Peyer's patch (tissue), 4 donors: ENCODE results near the gene TWIST1. TPM values are rescaled to one million over a fixed set of nuclear protein-coding genes. Genes with fewer than 3 reads are reported as not detected.

ENCODE experiments used
- DNase-seq, 3 donors: peaks; one replicate each; pipeline ENCODE4 v3.0.0-alpha.2; 2017 to 2019
- H3K27ac ChIP-seq, 4 donors: fragments of 200-600 bp; sonication (generic); one replicate each; pipeline ENCODE4 v1.5.1; 2016 to 2019
- H3K27me3 ChIP-seq, 2 donors: fragments of 200-600 bp; sonication (generic); one replicate each; pipeline ENCODE4 v1.5.1; 2019
- H3K36me3 ChIP-seq, 3 donors: fragments of 200-600 bp; sonication (generic); one replicate each; pipeline ENCODE4 v1.5.1; 2016 to 2019
- H3K4me1 ChIP-seq, 4 donors: fragments of 200-600 bp; sonication (generic); one replicate each; pipeline ENCODE4 v1.5.1; 2016 to 2019
- H3K4me3 ChIP-seq, 4 donors: fragments of 200-600 bp; sonication (generic); 1 replicate in 3 of 4; 2 replicates in 1 of 4; pipeline ENCODE4 v1.5.1; 2016 to 2019; ENCODE audit warnings: mild to moderate bottlenecking in 1 of 4
- H3K9me3 ChIP-seq, 4 donors: fragments of 200-600 bp; sonication (generic); one replicate each; pipeline ENCODE4 v1.5.1; 2016 to 2019; ENCODE audit warnings: mild to moderate bottlenecking in 1 of 4
- POLR2A ChIP-seq, 2 donors: fragments of 450-650 bp; IDR thresholded peaks; one replicate each; pipeline ENCODE4 v1.5.1; 2017; ENCODE audit warnings: antibody characterized with exemption in 2 of 2, mild to moderate bottlenecking in 2 of 2, moderate library complexity in 2 of 2
- total RNA-seq, 4 donors: library from RNA; depleted of rRNA; stranded (reverse); fragments of >200 nt; gene quantifications; one replicate each; pipeline ENCODE4 v1.1.0, GENCODE V29; 2016
- TF ChIP-seq, protein P1 (sequence below), 6 experiments: fragments of 450-650 bp in 4 of 6; fragments of 200-600 bp in 2 of 6; sonication (generic) in 1 of 6; IDR thresholded peaks; one replicate each; pipeline ENCODE4 v1.5.1; 2017 to 2019; ENCODE audit warnings: antibody characterized with exemption in 6 of 6, mild to moderate bottlenecking in 3 of 6, moderate library complexity in 1 of 6

The TWIST1 gene
- total RNA-seq, 4 donors from 2014 or later, result 1.1 to 2.5 TPM; not detected in 2

DNA sequence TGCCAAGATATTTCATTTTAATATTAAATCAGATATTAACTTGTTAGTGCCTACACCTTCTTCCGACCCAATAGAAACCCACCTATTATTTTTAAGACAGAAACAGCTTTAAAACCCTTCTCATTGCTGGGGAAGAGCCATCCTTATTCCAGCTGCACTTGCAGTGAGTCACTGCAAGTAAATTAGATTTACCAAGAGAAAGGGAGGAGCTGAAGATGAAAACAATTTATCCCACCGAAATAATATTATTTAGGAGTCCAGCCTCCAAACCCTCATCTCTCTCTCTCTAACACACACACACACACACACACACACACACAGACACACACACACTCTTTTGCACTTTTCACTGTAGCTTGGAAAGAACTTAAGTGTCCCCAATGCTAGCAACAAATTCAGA lies 26.9 kb downstream of the TWIST1 start:
- H3K4me1 ChIP-seq, result no peaks in the 10 kb centered on the region
- no peak overlapping the region for H3K27ac ChIP-seq
- TF ChIP-seq, protein P1, sequence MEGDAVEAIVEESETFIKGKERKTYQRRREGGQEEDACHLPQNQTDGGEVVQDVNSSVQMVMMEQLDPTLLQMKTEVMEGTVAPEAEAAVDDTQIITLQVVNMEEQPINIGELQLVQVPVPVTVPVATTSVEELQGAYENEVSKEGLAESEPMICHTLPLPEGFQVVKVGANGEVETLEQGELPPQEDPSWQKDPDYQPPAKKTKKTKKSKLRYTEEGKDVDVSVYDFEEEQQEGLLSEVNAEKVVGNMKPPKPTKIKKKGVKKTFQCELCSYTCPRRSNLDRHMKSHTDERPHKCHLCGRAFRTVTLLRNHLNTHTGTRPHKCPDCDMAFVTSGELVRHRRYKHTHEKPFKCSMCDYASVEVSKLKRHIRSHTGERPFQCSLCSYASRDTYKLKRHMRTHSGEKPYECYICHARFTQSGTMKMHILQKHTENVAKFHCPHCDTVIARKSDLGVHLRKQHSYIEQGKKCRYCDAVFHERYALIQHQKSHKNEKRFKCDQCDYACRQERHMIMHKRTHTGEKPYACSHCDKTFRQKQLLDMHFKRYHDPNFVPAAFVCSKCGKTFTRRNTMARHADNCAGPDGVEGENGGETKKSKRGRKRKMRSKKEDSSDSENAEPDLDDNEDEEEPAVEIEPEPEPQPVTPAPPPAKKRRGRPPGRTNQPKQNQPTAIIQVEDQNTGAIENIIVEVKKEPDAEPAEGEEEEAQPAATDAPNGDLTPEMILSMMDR (IDR thresholded peaks at IDR 0.05), result no peak
- TF ChIP-seq POLR2A (IDR thresholded peaks at IDR 0.05), result no peak
- no peaks in the 10 kb centered on the region for H3K27me3 ChIP-seq
- H3K9me3 ChIP-seq, result no peaks in the 10 kb centered on the region
- no peaks in the 10 kb centered on the region for H3K36me3 ChIP-seq
- no peak overlapping the region for H3K4me3 ChIP-seq
- no peak for DNase-seq

DNA sequence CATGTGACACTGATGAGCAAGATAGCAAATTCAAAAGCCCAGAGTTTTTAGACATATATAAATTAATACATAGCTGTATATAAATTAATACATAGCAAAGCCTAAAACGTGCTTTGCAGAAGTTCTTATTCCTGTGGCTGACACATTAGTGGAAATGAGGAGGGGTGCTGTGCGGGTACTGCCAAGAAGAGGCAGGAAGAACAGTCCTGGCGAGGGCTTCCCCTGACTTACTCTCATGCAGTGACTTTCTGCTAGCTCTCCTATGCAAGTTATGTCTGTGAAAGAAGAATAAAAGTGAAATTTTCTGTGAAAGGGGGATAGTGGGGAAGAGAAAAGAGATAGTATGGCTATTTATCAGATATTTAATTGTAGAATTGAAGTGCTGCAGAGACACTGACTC lies 27.6 kb downstream of the TWIST1 start:
- Histone ChIP-seq H3K36me3 (no peaks in the 10 kb centered on the region), H3K4me3 (no peak overlapping the region), H3K27me3 (no peaks in the 10 kb centered on the region), H3K27ac (no peak overlapping the region), H3K9me3 (no peaks in the 10 kb centered on the region), H3K4me1 (no peaks in the 10 kb centered on the region)
- no peak for DNase-seq
- TF ChIP-seq POLR2A (IDR thresholded peaks at IDR 0.05), result no peak
- TF ChIP-seq, protein P1 (IDR thresholded peaks at IDR 0.05), result no peak

DNA sequence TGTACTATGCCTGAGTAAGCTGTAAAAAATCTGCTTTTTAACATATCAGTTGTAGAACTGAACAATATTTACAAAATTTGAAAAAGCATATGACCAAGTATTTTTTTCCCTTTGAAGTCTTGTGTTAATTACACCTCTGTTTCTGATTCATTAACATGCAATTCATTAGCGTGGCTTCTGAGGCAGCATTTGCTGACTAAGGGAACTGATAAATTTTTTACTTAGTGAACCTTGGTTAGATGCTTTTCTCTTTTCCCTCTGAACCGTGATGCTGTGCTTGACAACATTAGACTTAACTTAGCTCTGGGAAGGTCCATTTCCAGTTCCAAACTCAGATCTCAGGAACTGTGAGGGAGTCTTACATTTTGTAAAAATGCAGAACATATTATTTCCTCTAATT lies 28.1 kb downstream of the TWIST1 start:
- no peaks in the 10 kb centered on the region for H3K9me3 ChIP-seq
- H3K4me3 ChIP-seq, result no peak overlapping the region
- TF ChIP-seq POLR2A (IDR thresholded peaks at IDR 0.05), result no peak
- TF ChIP-seq, protein P1 (IDR thresholded peaks at IDR 0.05), result no peak
- H3K27me3 ChIP-seq, result no peaks in the 10 kb centered on the region
- no peaks in the 10 kb centered on the region for H3K36me3 ChIP-seq
- no peak overlapping the region for H3K27ac ChIP-seq
- H3K4me1 ChIP-seq, result no peaks in the 10 kb centered on the region
- no peak for DNase-seq

DNA sequence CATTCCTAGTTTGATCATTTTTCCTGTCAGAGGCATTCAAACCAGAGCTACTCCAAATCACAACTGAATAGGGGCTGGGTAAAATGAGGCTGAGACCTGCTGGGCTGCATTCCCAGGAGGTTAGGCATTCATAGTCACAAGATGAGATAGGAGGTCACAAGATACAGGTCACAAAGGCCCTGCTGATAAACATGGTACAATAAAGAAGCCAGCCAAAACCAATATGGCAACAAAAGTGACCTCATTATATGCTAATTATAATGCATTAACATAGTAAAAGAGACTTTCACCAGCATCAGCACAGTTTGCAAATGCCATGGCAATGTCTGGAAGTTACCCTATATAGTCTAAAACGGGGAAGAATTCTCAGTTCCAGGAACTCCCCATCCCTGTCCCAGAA lies 37.3 kb downstream of the TWIST1 start:
- no peak for TF ChIP-seq POLR2A (IDR thresholded peaks at IDR 0.05)
- TF ChIP-seq, protein P1 (IDR thresholded peaks at IDR 0.05), result no peak
- H3K4me1 ChIP-seq, result no peaks in the 10 kb centered on the region
- no peaks in the 10 kb centered on the region for H3K9me3 ChIP-seq
- no peaks in the 10 kb centered on the region for H3K27me3 ChIP-seq
- H3K36me3 ChIP-seq, result no peaks in the 10 kb centered on the region
- DNase-seq, result no peak
- H3K4me3 ChIP-seq, result no peak overlapping the region
- H3K27ac ChIP-seq, result no peak overlapping the region

DNA sequence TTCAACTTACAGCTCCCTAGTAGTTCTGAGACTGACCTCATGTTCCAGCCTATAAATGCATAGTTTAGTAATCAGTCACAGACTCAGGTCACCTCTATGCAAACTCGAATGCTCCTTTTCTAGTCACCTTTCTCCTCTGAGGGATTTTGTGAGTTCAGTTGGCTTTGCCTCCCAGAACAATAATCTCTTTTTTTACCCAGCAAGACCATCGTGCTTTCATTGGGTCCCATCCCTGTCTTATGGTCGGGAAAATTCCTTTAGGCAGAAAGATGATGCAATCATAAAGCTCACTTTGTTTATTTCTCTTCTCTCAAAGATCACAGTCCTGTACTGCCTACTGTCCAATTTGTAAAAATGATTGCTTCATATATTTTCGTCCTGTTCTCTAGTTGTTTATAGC lies 38.4 kb downstream of the TWIST1 start:
- no peak overlapping the region for H3K27ac ChIP-seq
- TF ChIP-seq POLR2A (IDR thresholded peaks at IDR 0.05), result no peak
- TF ChIP-seq, protein P1 (IDR thresholded peaks at IDR 0.05), result no peak
- no peak for DNase-seq
- H3K4me1 ChIP-seq, result no peaks in the 10 kb centered on the region
- no peaks in the 10 kb centered on the region for H3K9me3 ChIP-seq
- no peaks in the 10 kb centered on the region for H3K36me3 ChIP-seq
- H3K27me3 ChIP-seq, result no peaks in the 10 kb centered on the region
- no peak overlapping the region for H3K4me3 ChIP-seq

DNA sequence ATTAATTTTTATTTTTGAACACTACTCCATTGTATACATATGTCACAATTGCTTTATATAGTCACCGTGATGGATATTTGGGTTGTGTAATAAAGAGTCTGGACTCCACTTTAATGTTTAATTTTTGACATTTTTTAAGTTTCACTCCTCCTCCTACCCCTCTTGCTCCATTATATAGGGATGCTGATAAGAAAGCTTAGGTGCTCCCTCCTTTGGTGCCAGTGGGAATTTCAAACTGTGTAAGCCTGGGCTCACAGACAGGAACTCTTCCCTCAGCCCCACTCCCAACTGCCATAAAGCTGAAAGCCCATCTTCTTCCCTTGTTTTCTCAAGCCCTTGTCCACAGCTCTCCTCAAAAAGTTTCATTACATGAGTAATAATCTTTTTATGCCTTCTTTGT lies 47.6 kb downstream of the TWIST1 start:
- H3K27me3 ChIP-seq, result no peaks in the 10 kb centered on the region
- H3K9me3 ChIP-seq, result no peaks in the 10 kb centered on the region
- no peak overlapping the region for H3K27ac ChIP-seq
- TF ChIP-seq, protein P1 (IDR thresholded peaks at IDR 0.05), result no peak
- no peak for TF ChIP-seq POLR2A (IDR thresholded peaks at IDR 0.05)
- no peak overlapping the region for H3K4me3 ChIP-seq
- H3K36me3 ChIP-seq, result no peaks in the 10 kb centered on the region
- no peak for DNase-seq
- no peaks in the 10 kb centered on the region for H3K4me1 ChIP-seq
